ENCODE results near the gene SLC22A12. TPM values are rescaled to one million over a fixed set of nuclear protein-coding genes. Genes with fewer than 3 reads are reported as not detected.

Gene SLC22A12
- total RNA-seq, 2 donors from 2014 or later: not detected

DNA sequence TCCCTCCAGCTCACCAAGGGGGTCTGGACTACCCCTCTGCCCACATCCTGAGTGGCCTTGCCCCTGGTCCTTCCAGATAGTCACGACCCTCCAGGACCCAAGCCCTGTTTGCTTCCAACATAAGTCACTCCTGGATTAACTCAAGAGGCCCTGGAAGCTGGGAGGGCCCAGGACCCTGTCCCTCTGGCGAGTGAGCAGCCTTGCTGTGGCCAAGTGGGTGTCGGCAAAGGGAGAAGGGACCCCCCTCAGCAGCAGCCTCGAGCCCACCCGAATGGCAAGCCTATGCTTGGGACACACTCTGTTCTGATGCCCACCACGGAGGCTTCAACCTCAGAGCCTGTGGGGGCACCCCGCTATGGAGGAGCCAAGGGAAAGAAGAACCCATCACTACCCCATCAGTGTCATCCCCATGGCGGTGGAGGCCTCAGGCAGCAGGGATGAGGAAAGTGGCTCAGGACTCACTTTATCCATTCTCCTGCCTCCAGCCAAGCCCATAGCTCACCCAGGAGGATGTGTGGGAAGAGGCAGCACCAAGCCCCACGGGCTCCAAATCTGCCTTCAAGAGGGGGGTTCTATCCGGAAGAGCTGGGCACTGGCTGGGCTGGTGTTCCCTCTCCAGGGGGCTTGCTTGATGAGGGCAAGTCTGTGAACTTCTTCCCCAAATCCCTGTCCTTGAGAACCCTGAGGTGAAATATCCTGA, 12.5 kb downstream of the SLC22A12 start:
- DNase-seq: no peak
- Histone ChIP-seq H3K36me3 (ENCODE audit: control insufficient read depth, insufficient read depth, low read length) (no peaks in the 10 kb centered on the region), H3K9me3 (ENCODE audit: control insufficient read depth, low read length) (no peaks in the 10 kb centered on the region), H3K4me1 (ENCODE audit: control insufficient read depth, insufficient read depth, low read length) (no peaks in the 10 kb centered on the region), H3K27me3 (ENCODE audit: control insufficient read depth, insufficient read depth, low read length, poor library complexity, severe bottlenecking) (no peaks in the 10 kb centered on the region), H3K27ac (ENCODE audit: low read depth, low read length) (no peak overlapping the region), H3K9ac (ENCODE audit: extremely low read depth, low read length, poor library complexity, severe bottlenecking) (no peak overlapping the region), H3K4me3 (ENCODE audit: low read length) (no peak overlapping the region)
- no peaks in the 10 kb centered on the region for H3K4me1 Mint-ChIP-seq
- TF ChIP-seq, protein P1, sequence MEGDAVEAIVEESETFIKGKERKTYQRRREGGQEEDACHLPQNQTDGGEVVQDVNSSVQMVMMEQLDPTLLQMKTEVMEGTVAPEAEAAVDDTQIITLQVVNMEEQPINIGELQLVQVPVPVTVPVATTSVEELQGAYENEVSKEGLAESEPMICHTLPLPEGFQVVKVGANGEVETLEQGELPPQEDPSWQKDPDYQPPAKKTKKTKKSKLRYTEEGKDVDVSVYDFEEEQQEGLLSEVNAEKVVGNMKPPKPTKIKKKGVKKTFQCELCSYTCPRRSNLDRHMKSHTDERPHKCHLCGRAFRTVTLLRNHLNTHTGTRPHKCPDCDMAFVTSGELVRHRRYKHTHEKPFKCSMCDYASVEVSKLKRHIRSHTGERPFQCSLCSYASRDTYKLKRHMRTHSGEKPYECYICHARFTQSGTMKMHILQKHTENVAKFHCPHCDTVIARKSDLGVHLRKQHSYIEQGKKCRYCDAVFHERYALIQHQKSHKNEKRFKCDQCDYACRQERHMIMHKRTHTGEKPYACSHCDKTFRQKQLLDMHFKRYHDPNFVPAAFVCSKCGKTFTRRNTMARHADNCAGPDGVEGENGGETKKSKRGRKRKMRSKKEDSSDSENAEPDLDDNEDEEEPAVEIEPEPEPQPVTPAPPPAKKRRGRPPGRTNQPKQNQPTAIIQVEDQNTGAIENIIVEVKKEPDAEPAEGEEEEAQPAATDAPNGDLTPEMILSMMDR (conservative IDR thresholded peaks at IDR 0.05): no peak
- H3K4me3 Mint-ChIP-seq: no peak overlapping the region
- no peaks in the 10 kb centered on the region for H3K9me3 Mint-ChIP-seq
- peaks cover 3% of the 10 kb centered on the region for H3K27me3 Mint-ChIP-seq (ENCODE audit: insufficient read depth)
- WGBS, 2 experiments (ENCODE audit: insufficient coverage in 1 of 2, insufficient read length in 1 of 2): 92 to 95% methylated on average over 4 to 10 of the region's 10 CpGs
- H3K36me3 Mint-ChIP-seq (ENCODE audit: low read depth): no peaks in the 10 kb centered on the region
- no peak overlapping the region for H3K27ac Mint-ChIP-seq

DNA sequence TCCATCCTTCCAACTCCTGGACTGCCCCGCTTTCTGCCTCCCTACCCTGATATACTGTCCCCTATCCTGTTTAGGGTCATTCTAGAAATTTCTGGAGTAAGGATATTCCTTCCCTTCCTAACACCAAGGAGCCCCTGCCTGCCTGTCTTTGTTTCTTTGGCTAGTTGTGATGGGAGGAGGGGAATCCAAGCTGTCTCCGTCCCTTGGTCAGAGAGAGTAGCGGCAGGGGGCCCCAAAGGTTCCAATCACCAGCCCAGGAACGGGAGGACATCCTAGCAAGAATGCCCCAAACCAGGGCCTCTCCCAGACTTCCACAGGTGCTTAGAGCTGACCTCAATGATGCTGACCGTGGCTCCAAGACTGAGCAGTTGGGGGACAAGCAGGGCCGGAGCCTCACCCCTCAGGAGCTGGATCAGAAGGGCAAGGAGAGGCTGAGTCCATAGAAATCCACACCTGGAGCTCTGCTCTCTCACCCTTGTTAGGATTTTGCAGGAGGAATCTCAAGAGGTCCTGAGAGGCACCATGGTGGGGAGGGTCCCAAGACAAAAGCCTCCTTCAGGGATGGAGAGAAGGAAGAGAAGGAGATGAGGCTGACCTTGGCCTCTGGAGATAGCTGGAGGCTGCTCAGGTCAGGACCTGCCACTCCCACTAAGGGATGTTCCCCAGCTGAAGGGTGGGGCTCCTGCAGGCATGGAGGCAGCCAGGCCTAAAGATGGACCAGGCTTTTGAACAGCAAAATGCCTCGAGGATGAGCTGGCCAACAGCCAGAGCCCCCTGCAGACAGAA, 13.6 kb downstream of the SLC22A12 start:
- Histone ChIP-seq H3K27ac (ENCODE audit: low read depth, low read length) (no peak overlapping the region), H3K9me3 (ENCODE audit: control insufficient read depth, low read length) (no peaks in the 10 kb centered on the region), H3K4me1 (ENCODE audit: control insufficient read depth, insufficient read depth, low read length) (no peaks in the 10 kb centered on the region), H3K36me3 (ENCODE audit: control insufficient read depth, insufficient read depth, low read length) (no peaks in the 10 kb centered on the region), H3K4me3 (ENCODE audit: low read length) (no peak overlapping the region), H3K9ac (ENCODE audit: extremely low read depth, low read length, poor library complexity, severe bottlenecking) (no peak overlapping the region), H3K27me3 (ENCODE audit: control insufficient read depth, insufficient read depth, low read length, poor library complexity, severe bottlenecking) (no peaks in the 10 kb centered on the region)
- no peak overlapping the region for H3K27ac Mint-ChIP-seq
- no peaks in the 10 kb centered on the region for H3K4me1 Mint-ChIP-seq
- 77 to 92% methylated on average over 6 to 7 of the region's 7 CpGs for WGBS, 2 experiments (ENCODE audit: insufficient coverage in 1 of 2, insufficient read length in 1 of 2)
- no peak overlapping the region for H3K4me3 Mint-ChIP-seq
- H3K36me3 Mint-ChIP-seq (ENCODE audit: low read depth): no peaks in the 10 kb centered on the region
- TF ChIP-seq, protein P1 (conservative IDR thresholded peaks at IDR 0.05): peak; percentile 16
- no peak for DNase-seq
- no peaks in the 10 kb centered on the region for H3K9me3 Mint-ChIP-seq
- peaks cover 3% of the 10 kb centered on the region for H3K27me3 Mint-ChIP-seq (ENCODE audit: insufficient read depth)

DNA sequence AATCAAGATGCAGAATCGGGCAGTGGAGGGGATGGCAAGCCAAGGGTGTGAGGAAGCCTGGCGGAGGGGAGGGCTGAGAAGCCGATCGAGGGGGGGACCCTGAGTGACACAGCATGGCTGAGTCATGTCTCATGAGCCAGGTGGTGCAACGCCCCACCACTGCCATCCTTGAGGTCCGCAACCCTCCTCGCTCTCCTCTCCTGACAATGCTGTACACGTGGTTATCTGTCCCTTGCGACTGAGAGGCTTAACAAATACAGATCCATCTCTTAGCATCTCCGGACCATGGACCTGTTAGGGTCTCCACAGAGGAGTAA, 14.2 kb downstream of the SLC22A12 start:
- no peaks in the 10 kb centered on the region for H3K36me3 Mint-ChIP-seq (ENCODE audit: low read depth)
- no peak overlapping the region for H3K27ac Mint-ChIP-seq
- H3K9me3 Mint-ChIP-seq: no peaks in the 10 kb centered on the region
- H3K4me1 Mint-ChIP-seq: no peaks in the 10 kb centered on the region
- peaks cover 3% of the 10 kb centered on the region for H3K27me3 Mint-ChIP-seq (ENCODE audit: insufficient read depth)
- Histone ChIP-seq H3K4me3 (ENCODE audit: low read length) (no peak overlapping the region), H3K36me3 (ENCODE audit: control insufficient read depth, insufficient read depth, low read length) (no peaks in the 10 kb centered on the region), H3K27me3 (ENCODE audit: control insufficient read depth, insufficient read depth, low read length, poor library complexity, severe bottlenecking) (no peaks in the 10 kb centered on the region), H3K27ac (ENCODE audit: low read depth, low read length) (no peak overlapping the region), H3K9ac (ENCODE audit: extremely low read depth, low read length, poor library complexity, severe bottlenecking) (no peak overlapping the region), H3K4me1 (ENCODE audit: control insufficient read depth, insufficient read depth, low read length) (no peaks in the 10 kb centered on the region), H3K9me3 (ENCODE audit: control insufficient read depth, low read length) (no peaks in the 10 kb centered on the region)
- 85 to 88% methylated on average over 9 to 10 of the region's 10 CpGs for WGBS, 2 experiments (ENCODE audit: insufficient coverage in 1 of 2, insufficient read length in 1 of 2)
- peak; percentile 66 for DNase-seq
- TF ChIP-seq, protein P1 (conservative IDR thresholded peaks at IDR 0.05): no peak
- no peak overlapping the region for H3K4me3 Mint-ChIP-seq

Measured in endodermal cell (in vitro differentiated cells).